GM18507 (cell line): ENCODE measurements around the gene CHST2.

Experiments
- DNase-seq: peaks from one replicate; pipeline ENCODE4 v3.0.0; 2011; ENCODE audit warnings: low read depth; ENCODE audit not compliant: insufficient read length; ENCODE audit errors: extremely low spot score
- FAIRE-seq: peaks from 2 replicates; lab custom pipeline; 2011; peaks lifted over from hg19 to GRCh38; lab: Jason Lieb, UNC

CHST2 gene

GRCh38 chr3:143158014-143158988, 38.7 kb downstream of the CHST2 start:
- DNase-seq = no peak
- peak; percentile 72 for FAIRE-seq

GRCh38 chr3:143160437-143160836, 40.9 kb downstream of the CHST2 start:
- no peak for DNase-seq
- no peak for FAIRE-seq

- FAIRE-seq (no peak), DNase-seq (no peak)
Measured at GRCh38 chr3:143163562-143164100, 44.1 kb downstream of the CHST2 start.

- FAIRE-seq = no peak
Measured at GRCh38 chr3:143165211-143165610, 45.6 kb downstream of the CHST2 start.

GRCh38 chr3:143165612-143166285, 46.2 kb downstream of the CHST2 start:
- peak; percentile 73 for FAIRE-seq
- peak; percentile 14 for DNase-seq

More at GRCh38 chr3:143165211-143165610, 45.6 kb downstream of the CHST2 start:
- no peak for DNase-seq

- no peak for DNase-seq
- no peak for FAIRE-seq
Measured at GRCh38 chr3:143166376-143166775, 46.8 kb downstream of the CHST2 start.

- no peak for DNase-seq
- no peak for FAIRE-seq
Measured at GRCh38 chr3:143167969-143168854, 48.6 kb downstream of the CHST2 start.

GRCh38 chr3:143168855-143169192, 49.3 kb downstream of the CHST2 start:
- no peak for FAIRE-seq

GRCh38 chr3:143170074-143170473, 50.5 kb downstream of the CHST2 start:
- no peak for FAIRE-seq
- DNase-seq = no peak

More at GRCh38 chr3:143168855-143169192, 49.3 kb downstream of the CHST2 start:
- DNase-seq = no peak

- FAIRE-seq (no peak), DNase-seq (no peak)
Measured at GRCh38 chr3:143170676-143171075, 51.1 kb downstream of the CHST2 start.

- peak; percentile 68 for FAIRE-seq
Measured at GRCh38 chr3:143171141-143171980, 51.8 kb downstream of the CHST2 start.

GRCh38 chr3:143172062-143172794, 52.7 kb downstream of the CHST2 start:
- no peak for FAIRE-seq
- no peak for DNase-seq

More at GRCh38 chr3:143171141-143171980, 51.8 kb downstream of the CHST2 start:
- DNase-seq = no peak

- FAIRE-seq (no peak), DNase-seq (no peak)
Measured at GRCh38 chr3:143172795-143173145, 53.2 kb downstream of the CHST2 start.

GRCh38 chr3:143173242-143173641, 53.7 kb downstream of the CHST2 start:
- no peak for FAIRE-seq

More at GRCh38 chr3:143173242-143173641, 53.7 kb downstream of the CHST2 start:
- DNase-seq = no peak
